GM19455 (cell line): ENCODE measurements around the gene NAA60.
"Not testable (repeated sequence)": the region's sequence is repeated elsewhere in the genome, so short reads cannot be mapped to it uniquely, and the experiment has no call there.

ENCODE experiments used
- ATAC-seq: cut with Tn5 transposase; IDR thresholded peaks from one replicate; pipeline ENCODE4 v1.9.1; 2021; ENCODE audit not compliant: unreplicated experiment

The NAA60 gene

DNA sequence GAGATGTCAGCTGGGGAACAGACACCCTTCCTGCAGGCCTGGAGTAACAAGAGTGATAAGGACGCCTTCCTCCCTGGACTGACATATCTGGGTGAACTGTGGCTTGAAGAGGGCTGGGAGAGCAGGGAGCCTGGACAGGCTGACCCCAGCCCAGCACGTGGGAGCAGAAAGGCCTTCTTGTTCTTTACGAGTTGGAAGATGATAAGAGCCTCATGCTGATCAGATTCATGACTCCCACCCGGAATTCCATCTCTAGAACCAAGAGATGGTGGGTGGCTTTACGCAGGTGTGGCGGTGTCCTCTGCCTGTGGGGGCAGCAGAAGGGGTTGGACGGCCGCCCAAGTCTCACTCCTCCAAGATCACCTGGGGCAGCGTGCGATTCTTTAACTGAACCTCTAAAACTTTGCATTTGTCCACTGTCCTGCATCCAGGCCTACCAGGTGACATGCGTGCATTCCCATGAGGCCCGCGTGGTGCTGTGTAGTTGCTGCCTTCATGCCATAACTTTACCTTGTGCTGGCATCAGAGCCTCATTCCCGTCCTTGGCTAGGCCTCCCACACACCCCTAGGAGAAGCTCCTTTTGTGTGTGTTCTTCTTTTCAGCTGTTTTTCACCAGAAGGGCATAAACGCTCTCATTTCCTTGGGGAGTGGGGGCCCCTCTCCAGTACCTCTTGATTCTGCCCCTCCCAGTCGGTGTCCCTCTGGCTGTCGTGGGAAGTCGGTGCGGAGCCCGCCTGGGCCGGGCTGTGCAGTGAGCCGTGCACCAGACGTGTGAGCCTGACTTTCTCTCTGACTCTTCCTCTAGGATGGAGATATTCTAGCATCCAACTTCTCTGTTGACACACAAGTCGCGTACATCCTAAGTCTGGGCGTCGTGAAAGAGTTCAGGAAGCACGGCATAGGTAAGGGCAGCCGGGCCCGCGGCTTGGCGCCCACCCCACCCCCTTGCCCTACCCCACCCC, 38.5 kb downstream of the NAA60 start:
- no peak for ATAC-seq

DNA sequence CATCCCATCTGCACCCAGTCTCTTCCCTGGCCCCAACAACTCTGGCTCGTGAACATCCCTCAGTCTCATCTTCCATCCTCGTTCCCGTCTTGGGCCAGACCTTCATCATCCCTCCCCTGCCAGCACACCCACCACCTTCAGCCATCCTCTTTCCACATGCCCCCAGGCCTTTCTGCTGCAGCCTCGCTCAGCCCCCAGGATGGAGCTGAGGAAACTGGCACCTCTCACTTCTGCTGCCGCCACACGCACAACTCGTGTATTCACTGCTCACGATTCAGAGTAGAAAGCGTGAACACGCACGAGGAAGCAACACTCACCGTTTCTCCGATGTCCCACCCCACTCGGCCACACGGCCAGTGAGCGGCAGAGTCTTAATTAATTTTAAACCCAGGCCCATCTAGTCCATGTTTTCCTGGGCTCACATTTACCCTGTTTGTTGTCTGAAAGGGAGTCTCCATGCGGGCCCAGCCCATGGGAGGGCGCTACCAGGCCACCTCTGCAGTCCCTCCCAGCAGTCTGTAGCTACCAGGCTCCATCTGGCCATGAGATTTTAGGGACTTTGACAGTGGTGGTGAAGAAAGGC, 39.3 kb downstream of the NAA60 start:
- ATAC-seq: no peak

- ATAC-seq: no peak
Measured at GRCh38 chr16:3484318-3485096, 41.0 kb downstream of the NAA60 start.

DNA sequence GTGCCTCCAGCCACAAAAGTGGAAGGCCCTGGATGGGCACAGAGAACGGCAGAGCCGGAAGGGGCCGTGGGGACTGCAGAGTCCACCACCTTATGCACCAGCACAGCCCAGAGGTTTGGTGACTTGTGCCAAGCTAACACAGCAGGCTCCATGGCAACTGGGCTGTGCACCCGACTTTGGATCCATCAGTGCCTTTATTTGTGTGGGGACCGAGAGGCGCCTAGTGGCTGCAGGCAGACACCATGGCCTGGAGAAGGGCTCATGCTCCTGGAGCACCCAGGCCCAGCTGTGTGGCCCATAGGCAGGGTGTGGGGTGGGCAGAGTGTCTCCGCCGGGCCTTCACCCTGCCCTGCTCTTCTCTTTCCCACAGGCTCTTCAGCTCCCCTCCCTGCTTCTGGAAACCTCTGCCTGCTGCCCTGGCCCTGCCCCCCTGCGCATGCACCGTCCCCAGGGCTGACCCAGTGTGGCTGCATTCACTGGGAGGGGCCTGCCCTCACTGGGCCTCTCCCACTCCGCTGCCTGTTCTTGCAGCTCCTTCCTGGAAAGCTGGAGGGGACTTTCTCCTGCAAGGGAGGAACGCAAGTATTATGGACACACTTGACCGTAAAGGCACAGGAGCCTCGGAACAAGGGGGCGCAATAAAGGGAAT, 41.7 kb downstream of the NAA60 start:
- no peak for ATAC-seq

- ATAC-seq: no peak
Measured at GRCh38 chr16:3485821-3486505, 42.5 kb downstream of the NAA60 start.

GRCh38 chr16:3486506-3487215, 43.2 kb downstream of the NAA60 start:
- ATAC-seq: no peak

- ATAC-seq: no peak
Measured at GRCh38 chr16:3487521-3488410, 44.3 kb downstream of the NAA60 start.

DNA sequence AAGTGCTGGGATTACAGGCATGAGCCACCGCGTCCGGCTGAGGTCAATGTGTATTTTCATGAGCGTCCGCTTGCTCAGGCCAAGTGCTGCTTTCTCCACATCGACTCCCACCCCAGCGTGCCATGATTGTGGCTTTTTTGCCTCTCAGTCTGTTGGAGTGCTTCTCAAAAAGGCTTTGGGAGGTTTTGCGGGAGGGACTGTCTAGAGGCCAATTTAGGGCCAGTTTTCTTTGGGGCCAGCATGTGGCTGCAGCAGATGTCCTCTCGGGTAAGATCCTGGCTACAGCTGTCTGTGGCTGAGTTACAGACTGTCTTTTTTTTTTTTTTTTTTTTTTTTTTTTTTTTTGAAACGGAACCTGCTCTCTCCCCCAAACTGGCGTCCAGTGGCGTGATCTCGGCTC, 45.3 kb downstream of the NAA60 start:
- ATAC-seq: no peak

- ATAC-seq: no peak
Measured at GRCh38 chr16:3490911-3491629, 47.6 kb downstream of the NAA60 start.

DNA sequence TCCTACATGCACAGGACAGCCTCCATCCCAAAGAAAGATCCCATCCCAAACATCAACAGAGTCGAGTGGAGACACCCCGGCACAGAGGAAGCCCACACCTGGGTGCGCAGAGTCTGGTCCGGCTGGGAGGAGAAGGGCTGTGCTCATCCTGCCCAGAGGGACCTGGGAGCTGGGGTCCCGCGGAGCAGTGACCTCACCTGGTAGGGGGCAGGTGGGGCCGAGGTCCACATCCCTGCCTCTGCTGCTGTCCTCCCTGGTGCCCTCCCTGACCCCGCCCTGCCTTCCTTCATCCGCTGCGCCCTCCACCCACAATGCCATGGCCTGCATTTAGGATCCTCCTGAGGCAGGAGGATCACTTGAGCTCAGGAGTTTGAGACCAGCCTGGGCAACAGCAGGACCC, 48.9 kb downstream of the NAA60 start:
- no peak for ATAC-seq

DNA sequence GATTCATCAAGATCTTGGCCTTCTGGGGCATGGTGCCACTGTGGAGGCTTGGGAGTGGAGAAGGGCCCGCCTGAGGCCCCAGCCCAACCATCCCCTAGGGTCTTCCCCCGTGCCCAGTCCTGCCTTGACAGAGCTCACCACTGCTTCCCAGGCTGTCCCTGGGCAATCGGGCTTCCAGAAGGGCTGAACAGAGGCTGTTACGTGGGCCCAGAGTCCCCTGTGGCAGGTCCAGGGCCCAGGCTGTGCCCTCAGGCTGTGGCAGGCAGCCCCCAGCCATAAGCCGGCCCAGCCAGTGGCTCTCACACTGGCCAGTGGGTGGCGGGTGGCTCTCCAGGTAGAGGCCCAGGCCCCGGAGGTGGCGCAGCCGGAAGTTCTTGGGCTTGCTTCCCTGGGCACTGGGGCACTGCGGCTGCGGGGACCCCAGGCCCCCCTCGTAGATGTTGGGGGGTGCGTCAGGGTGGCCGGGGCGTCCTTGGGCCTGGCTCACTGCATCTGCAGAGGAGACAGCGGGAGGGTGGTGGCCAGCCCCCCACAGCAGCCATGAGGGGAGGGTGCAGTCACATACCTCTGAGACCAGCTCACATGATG, 51.0 kb downstream of the NAA60 start:
- ATAC-seq: no peak

GRCh38 chr16:3495176-3495575, 51.7 kb downstream of the NAA60 start, which contains the start of gene C16orf90:
C16orf90 (minus strand) TSS chr16:3495489; CDS start chr16:3495421, 68 bp downstream.
- ATAC-seq: no peak

DNA sequence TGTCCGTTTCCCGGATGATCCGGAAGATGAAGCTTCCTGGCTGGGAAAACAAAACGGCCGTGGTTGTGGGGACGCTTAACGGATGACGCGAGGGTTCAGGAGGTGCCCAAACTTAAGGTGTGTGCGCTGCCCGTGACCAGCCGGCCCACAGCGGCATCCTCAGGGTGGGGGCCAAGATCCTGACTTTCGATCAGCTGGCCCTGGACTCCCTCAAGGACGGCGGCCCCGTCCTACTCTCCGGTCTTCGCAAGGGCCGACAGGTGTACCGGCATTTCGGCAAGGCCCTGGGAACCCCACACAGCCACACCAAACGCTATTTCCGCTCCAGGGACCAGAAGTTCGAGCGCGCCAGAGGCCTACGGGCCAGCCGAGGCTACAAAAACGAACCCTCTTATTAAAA, 52.9 kb downstream of the NAA60 start:
- ATAC-seq: no peak

- no peak for ATAC-seq
Measured at GRCh38 chr16:3497771-3498170, 54.3 kb downstream of the NAA60 start.

- no peak for ATAC-seq
Measured at GRCh38 chr16:3498988-3499387, 55.5 kb downstream of the NAA60 start.

GRCh38 chr16:3501412-3501761, 57.9 kb downstream of the NAA60 start:
- not testable (repeated sequence) for ATAC-seq

DNA sequence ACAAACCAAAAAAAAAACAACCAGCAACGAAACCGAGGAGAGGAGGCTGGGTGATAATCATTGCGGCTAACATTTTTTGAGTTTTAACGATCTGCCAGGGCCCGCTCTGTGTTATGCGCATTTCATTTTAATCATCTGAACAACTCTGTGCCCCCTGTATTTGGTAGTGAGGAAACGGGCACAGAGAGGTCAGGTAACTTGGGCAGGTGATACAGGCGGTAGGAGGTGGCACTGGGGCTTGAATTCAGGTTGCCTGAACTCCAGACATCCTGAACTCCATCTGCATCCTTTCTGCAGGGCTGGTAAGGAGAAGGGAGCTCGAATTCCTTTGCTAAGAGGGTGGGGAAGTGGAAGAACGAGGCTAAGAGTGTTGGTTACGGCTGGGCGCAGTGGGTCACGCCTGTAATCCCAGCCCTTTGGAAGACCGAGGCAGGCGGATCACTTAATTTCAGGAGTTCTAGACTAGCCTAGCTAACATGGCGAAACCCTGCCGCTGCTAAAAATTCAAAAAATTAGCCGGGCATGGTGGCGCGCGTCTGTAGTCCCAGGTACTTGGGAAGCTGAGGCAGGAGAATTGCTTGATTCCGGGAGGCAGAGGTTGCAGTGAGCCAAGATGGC, 58.4 kb downstream of the NAA60 start:
- no peak for ATAC-seq
